ENCODE results near the gene IVNS1ABP.

- TF ChIP-seq GATA3 (IDR thresholded peaks at IDR 0.05; ENCODE audit: low read depth, low read length), result no peak
- no peak for TF ChIP-seq GATA2 (IDR thresholded peaks at IDR 0.05; ENCODE audit: low read depth, low read length)
Measured at GRCh38 chr1:185292237-185292636, 24.8 kb downstream of the IVNS1ABP start.
